Hematopoietic multipotent progenitor cell treated with erythropoietin and hydrocortisone succinate and interleukin-3 and kit ligand, for 17 days (in vitro differentiated cells): ENCODE measurements around the gene PTGS2.
A peak's percentile ranks its signal among the peaks of the same experiment; 100 is the strongest.

ENCODE experiments used
- DNase-seq: peaks from one replicate; pipeline ENCODE4 v3.0.0-alpha.2; 2015; ENCODE audit warnings: low spot score

PTGS2 gene

GRCh38 chr1:186680245-186681061, at the start of gene PTGS2:
Gene PTGS2 (minus strand): TSS chr1:186680423. CDS start chr1:186680290, 133 bp downstream.
- peak; percentile 39 for DNase-seq

- DNase-seq, result peak; percentile 20
These were observed 42.6 kb upstream of the PTGS2 start for GRCh38 chr1:186722711-186723309.

- no peak for DNase-seq
These were observed 37.1 kb upstream of the PTGS2 start for GRCh38 chr1:186717286-186717685.

- DNase-seq, result no peak
These were observed 35.9 kb upstream of the PTGS2 start for GRCh38 chr1:186715887-186716809.

- no peak for DNase-seq
These were observed 30.5 kb upstream of the PTGS2 start for GRCh38 chr1:186710696-186711095.

GRCh38 chr1:186708694-186709097, 28.5 kb upstream of the PTGS2 start:
- DNase-seq, result no peak

- no peak for DNase-seq
These were observed 23.1 kb upstream of the PTGS2 start for GRCh38 chr1:186703209-186703766.

GRCh38 chr1:186700722-186701121, 20.5 kb upstream of the PTGS2 start:
- no peak for DNase-seq

- DNase-seq, result no peak
These were observed 19.3 kb upstream of the PTGS2 start for GRCh38 chr1:186699519-186699918.

- DNase-seq, result no peak
These were observed 9.7 kb upstream of the PTGS2 start for GRCh38 chr1:186689907-186690306.

- DNase-seq, result no peak
These were observed 9.2 kb upstream of the PTGS2 start for GRCh38 chr1:186689376-186689775.

- no peak for DNase-seq
These were observed 3.6 kb upstream of the PTGS2 start for GRCh38 chr1:186683652-186684410.

- DNase-seq, result no peak
These were observed 2.5 kb upstream of the PTGS2 start for GRCh38 chr1:186682736-186683135.

- DNase-seq, result no peak
These were observed 1.6 kb upstream of the PTGS2 start for GRCh38 chr1:186681801-186682200.

- DNase-seq, result no peak
These were observed 898 bp upstream of the PTGS2 start for GRCh38 chr1:186681121-186681520.

- DNase-seq, result no peak
These were observed 339 bp downstream of the PTGS2 start for GRCh38 chr1:186679924-186680244.

GRCh38 chr1:186678155-186678554, 2.1 kb downstream of the PTGS2 start:
- DNase-seq, result no peak

- DNase-seq, result no peak
These were observed 7.6 kb downstream of the PTGS2 start for GRCh38 chr1:186672596-186672995.

GRCh38 chr1:186672131-186672530, 8.1 kb downstream of the PTGS2 start:
- no peak for DNase-seq

GRCh38 chr1:186671136-186671825, 8.9 kb downstream of the PTGS2 start:
- DNase-seq, result no peak
